NCI-H526 treated with DMSO at 0.1 percent for 48 hours (cell line): Measurements from ENCODE around the gene CCL3.
"Not testable (repeated sequence)": the region's sequence is repeated elsewhere in the genome, so short reads cannot be mapped to it uniquely, and the experiment has no call there.

ENCODE experiments used
- DNase-seq: peaks from one replicate; lab custom pipeline; 2025; lab: John Stamatoyannopoulos, UW

Gene CCL3

GRCh38 chr17:36089888-36090836, at the start of gene CCL3:
Gene CCL3, minus strand, starts transcription at chr17:36090143. Its CDS starts 85 bp downstream, at chr17:36090058.
- no peak for DNase-seq

GRCh38 chr17:36136439-36136838, 46.5 kb upstream of the CCL3 start:
- DNase-seq: no peak

GRCh38 chr17:36136036-36136435, 46.1 kb upstream of the CCL3 start:
- DNase-seq: no peak

GRCh38 chr17:36135465-36135864, 45.5 kb upstream of the CCL3 start:
- DNase-seq: no peak

GRCh38 chr17:36133602-36134236, 43.8 kb upstream of the CCL3 start:
- no peak for DNase-seq

- no peak for DNase-seq
These were observed 42.5 kb upstream of the CCL3 start for GRCh38 chr17:36132421-36132831.

GRCh38 chr17:36131931-36132330, 42.0 kb upstream of the CCL3 start:
- no peak for DNase-seq

- DNase-seq: no peak
These were observed 41.5 kb upstream of the CCL3 start for GRCh38 chr17:36131421-36131820.

GRCh38 chr17:36130346-36130745, 40.4 kb upstream of the CCL3 start:
- no peak for DNase-seq

GRCh38 chr17:36129616-36130015, 39.7 kb upstream of the CCL3 start:
- no peak for DNase-seq

- DNase-seq: no peak
These were observed 38.6 kb upstream of the CCL3 start for GRCh38 chr17:36128411-36128978.

GRCh38 chr17:36127911-36128310, 38.0 kb upstream of the CCL3 start:
- DNase-seq: no peak

- no peak for DNase-seq
These were observed 37.4 kb upstream of the CCL3 start for GRCh38 chr17:36127199-36127893.

- no peak for DNase-seq
These were observed 35.2 kb upstream of the CCL3 start for GRCh38 chr17:36124879-36125824.

GRCh38 chr17:36123431-36123830, 33.5 kb upstream of the CCL3 start:
- no peak for DNase-seq

- not testable (repeated sequence) for DNase-seq
These were observed 31.2 kb upstream of the CCL3 start for GRCh38 chr17:36121099-36121498.

- DNase-seq: no peak
These were observed 30.3 kb upstream of the CCL3 start for GRCh38 chr17:36120221-36120620.

GRCh38 chr17:36118477-36119353, 28.8 kb upstream of the CCL3 start:
- DNase-seq: no peak

- DNase-seq: no peak
These were observed 27.8 kb upstream of the CCL3 start for GRCh38 chr17:36117505-36118382.
